GM19238 (cell line): Measurements from ENCODE around the gene HEMGN.
"Not testable (repeated sequence)": the region's sequence is repeated elsewhere in the genome, so short reads cannot be mapped to it uniquely, and the experiment has no call there.

Experiments used
- DNase-seq: peaks from one replicate; pipeline ENCODE4 v3.0.0; 2011; ENCODE audit warnings: low spot score; ENCODE audit not compliant: insufficient read length

HEMGN gene

GRCh38 chr9:97964901-97965300 lies 26.9 kb upstream of the HEMGN start:
- DNase-seq: no peak

DNA sequence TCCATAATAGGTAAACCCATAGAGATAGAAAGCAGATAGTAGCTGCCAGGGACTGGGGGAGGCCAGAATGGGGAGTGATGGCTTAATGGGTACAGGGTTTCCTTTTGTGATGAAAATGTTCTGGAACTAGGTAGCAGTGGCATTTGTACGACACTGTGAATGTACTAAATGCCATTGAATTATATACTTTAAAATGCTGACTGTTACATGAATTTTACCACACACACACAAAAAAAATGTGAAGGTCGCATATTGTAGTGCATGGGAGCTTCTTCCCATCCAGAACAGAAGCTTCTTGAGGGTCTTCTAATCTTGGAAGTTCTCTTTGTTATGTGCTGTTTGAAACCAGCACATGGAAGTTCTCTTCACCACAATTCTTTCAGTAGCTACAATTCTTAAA lies 25.3 kb upstream of the HEMGN start:
- no peak for DNase-seq

DNA sequence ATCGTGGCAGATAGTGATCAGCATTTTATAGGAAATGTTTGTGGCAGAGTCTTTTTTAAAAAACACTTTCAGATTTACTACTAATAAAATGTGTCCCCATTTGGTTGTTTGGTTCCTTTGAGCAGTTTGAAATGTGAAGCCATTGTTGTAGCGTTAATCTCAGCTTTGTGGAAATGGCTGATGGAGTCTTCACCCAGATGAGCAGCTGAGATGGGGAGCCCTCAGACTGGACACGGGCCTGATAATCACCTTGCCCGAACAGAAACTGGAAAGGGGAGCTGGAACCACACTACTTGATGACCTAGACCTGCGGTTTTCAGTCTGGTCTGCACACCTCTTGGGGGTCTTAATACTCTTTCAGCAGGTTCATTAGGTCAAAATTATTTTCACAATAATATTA lies 24.6 kb upstream of the HEMGN start:
- no peak for DNase-seq

DNA sequence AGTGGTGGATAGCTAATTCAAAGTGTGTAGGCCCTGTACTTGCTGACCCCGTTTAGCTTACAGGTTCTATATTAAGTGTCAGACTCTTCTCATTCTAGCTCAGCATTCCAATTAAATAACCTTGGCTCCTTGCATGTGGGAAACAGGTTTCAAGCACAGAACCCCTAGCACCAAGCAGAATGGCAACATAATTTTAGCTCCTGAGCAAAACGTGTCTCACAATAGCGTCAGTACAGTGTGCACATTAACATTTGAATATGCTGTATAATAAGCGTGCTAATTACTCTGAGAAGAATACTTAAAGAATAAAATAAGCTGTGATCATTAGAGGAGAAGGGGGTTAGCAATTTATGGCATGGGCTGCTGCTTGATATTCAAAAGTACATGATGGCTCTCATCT lies 24.2 kb upstream of the HEMGN start:
- no peak for DNase-seq

- no peak for DNase-seq
These were observed 23.4 kb upstream of the HEMGN start for GRCh38 chr9:97961361-97961760.

DNA sequence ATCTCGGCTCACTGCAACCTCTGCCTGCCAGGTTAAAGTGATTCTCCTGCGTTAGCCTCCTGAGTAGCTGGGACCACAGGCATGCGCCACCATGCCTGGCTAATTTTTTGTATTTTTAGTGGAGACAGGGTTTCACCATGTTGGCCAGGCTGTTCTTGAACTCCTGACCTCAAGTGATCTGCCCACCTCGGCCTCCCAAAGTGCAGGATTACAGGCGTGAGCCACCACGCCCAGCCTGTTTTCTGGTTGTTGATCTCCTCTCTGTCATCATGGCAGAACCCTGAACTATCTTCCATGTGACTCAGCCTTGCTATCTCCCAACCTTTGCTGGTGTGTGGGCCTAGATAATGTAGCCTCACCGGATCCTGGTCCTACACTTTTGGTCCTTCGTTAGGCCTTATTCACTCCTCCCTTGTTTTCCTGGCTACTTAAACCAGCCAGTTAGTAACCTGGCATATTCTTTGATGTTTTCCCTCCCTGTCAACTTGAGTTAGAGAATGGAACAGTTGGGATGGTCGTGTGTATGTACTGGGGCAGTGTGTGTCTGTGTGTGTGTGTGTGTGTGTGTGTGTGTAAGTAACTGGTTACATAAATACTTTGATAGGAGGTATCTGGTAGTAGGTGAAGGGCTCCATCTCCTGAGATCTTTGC lies 22.8 kb upstream of the HEMGN start:
- DNase-seq: not testable (repeated sequence)

DNA sequence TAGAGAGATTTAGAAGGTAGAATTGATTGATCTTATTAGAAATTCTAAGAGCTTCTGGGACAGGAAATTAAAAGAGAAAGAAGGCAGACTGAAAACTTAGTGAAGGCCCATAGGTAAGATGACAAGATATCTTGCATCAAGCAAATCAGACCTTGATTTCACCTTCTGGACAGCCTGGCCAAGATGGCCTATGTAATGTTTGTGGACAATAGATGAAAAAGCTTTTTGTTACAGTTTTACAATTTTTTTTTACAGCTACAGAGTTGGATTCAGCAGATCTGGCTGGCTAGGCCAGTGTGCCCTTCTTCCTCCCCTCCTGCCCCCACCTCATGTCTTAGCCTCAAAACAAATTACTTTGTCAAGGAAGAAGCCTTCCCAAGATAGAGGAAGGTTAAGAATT lies 21.6 kb upstream of the HEMGN start:
- no peak for DNase-seq

DNA sequence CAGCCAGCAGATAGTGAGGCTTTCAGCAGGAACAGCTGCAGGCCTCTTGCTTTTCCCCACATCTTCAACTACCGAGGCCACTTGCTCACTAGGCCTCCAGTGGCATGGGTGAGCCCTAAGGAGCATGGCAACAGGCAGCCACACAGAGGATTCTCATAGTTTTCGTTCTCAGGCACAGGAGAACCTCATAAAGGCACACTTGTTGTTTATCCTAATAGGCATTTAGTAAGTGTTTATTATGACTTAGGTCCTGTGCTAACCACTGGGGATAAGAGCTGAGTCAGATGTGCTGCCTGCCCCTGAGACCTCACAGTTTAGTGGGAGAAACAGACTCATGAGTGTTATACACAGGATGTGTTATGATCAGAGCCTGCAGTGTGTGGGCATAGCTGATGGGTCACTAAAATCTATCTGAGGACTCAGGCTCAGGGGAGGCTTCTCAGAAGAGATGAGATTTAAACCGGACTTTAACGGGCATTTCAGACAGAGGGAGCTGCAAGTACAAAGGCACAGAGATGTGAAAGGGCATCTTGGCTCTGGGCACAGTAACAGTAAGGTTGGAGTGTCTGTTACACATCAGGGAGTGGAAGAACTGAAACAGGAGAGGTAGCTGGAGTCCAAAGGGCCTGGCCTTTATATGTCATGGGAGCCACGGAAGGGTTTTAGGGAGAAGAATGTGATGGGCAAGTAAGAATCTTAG lies 21.0 kb upstream of the HEMGN start:
- no peak for DNase-seq

DNA sequence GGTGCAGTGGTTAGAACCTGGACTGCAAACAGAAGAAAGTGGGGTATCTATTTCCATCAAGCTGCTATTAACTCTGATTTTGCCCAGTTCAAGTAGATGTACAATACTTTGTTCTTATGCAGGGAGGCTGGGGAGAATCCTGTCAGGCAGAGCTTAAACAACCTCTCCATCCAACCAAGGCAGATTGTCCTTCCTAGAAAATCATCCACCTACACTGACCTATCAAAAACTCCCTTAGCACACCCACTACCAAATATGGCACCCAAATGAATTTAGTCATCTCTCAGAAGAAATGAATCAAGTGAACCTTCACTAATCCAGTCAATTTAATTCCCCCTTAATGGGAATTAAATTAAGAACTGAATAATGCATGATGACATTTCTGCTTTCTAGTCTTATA lies 18.4 kb upstream of the HEMGN start:
- DNase-seq: no peak

- peak; percentile 49 for DNase-seq
These were observed 16.6 kb upstream of the HEMGN start for GRCh38 chr9:97954550-97954989.

DNA sequence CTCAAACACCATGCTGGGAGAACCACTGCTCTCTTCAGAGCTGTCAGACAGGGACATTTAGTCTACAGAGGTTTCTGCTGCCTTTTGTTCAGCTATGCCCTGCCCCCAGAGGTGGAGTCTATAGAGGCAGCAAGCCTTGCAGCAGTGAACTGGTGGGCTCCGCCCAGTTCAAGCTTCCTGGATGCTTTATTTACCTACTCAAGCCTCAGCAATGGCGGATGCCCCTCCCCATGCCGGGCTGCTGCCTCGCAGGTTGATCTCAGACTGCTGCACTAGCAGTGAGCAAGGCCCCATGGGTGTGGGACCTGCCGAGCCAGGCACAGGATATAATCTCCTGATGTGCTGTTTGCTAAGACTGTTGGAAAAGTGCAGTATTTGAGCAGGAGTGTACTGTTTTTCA lies 12.9 kb upstream of the HEMGN start:
- DNase-seq: not testable (repeated sequence)

GRCh38 chr9:97947094-97947493 lies 9.1 kb upstream of the HEMGN start:
- DNase-seq: not testable (repeated sequence)

- DNase-seq: not testable (repeated sequence)
These were observed 7.5 kb upstream of the HEMGN start for GRCh38 chr9:97945470-97945869.

- no peak for DNase-seq
These were observed 6.6 kb upstream of the HEMGN start for GRCh38 chr9:97944612-97945011.

GRCh38 chr9:97943308-97943855 lies 5.4 kb upstream of the HEMGN start:
- no peak for DNase-seq

DNA sequence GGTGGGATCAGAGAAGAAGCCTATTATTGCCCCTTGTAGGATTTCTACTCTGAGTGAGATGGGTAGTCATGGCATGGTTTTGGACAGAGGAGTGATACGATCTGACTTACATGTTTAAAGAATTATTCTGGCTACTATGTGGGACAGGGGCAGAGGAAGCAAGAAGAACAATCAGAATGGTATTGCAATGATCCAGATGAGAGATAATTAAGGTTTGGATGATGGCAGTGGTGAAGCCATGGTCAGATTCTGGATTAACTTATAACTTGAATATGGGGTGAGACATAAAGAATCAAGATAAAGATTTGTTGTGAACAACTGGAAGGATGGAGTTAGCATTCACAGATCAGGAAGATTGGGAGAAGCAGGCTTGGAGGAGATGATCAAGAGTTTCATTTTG lies 3.4 kb upstream of the HEMGN start:
- DNase-seq: no peak

GRCh38 chr9:97940741-97941140 lies 2.8 kb upstream of the HEMGN start:
- no peak for DNase-seq

DNA sequence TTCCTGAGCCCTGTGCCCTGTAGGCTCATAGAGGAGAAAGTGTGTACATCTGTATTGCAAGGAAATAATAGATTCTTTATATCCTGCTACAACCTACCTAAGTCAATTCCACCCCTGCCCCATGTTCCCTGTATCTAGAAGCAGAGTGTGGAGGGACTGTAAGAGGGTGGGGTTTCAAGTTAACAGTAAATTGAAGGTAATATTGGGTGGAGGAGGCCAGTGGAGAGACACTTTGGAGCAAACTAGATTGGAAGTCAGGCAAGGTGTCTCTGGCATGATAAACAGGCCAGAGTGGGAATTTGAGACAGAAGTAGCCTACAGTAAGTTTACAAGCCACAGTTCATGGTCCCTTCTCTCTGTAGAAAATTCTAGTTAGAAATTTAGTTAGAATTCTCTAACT lies 2.3 kb upstream of the HEMGN start:
- DNase-seq: no peak

- no peak for DNase-seq
These were observed 974 bp downstream of the HEMGN start for GRCh38 chr9:97936998-97937397.

- no peak for DNase-seq
These were observed 2.7 kb downstream of the HEMGN start for GRCh38 chr9:97935276-97935675.

DNA sequence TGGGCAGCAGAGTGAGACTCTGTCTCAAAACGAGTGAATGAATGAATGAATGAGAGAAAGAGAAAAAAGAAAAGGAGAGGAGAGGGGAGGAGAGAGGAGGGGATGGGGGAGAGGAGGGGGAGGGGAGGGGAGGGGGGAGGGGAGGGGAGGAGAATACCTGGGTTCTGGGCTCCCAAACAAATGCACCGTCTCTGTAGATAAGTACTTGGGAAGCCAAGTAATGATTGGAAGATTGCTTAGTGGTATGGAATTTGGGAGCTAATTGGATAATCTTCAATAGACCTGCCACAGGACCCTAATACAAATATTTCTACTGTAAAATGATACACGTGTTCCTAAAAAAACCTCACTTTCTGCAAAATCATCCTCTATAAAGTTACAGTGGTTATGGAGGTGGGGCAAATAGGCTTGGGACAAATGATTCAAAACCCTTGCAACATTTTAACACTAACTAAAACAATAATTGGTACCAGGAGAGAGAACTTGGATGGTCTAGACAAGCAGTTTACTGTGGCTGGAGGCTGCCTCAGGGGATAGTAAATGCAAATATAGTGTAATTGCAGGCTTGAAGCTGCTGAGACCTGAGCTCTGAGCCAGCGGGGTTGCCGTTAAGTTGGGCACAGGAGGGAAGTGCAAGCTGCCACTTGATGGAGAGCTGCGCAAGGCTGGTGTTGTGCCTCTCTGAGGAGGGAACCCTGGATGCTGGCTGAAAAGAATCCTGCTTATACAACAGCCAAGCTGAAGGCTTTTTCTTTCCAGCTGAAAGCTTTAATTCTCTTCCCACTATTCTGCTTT lies 3.5 kb downstream of the HEMGN start:
- DNase-seq: no peak
